SK-N-MC (cell line): ENCODE data around the gene NFATC3.

Source experiments
- EZH2 ChIP-seq: fragments of 200-600 bp; sonication (generic); IDR thresholded peaks from one replicate; pipeline ENCODE4 v1.6.1; 2017; ENCODE audit warnings: antibody characterized with exemption
- FOXP2 ChIP-seq: optimal IDR thresholded peaks from 2 replicates; pipeline ENCODE3; 2011; ENCODE audit warnings: mild to moderate bottlenecking, moderate library complexity; ENCODE audit not compliant: insufficient read depth; ENCODE audit errors: extremely low read length, control extremely low read depth
- POLR2AphosphoS5 ChIP-seq: IDR thresholded peaks from 2 replicates; pipeline ENCODE4 v1.6.1; 2012; ENCODE audit warnings: mild to moderate bottlenecking, low read depth, low read length, borderline replicate concordance

- TF ChIP-seq EZH2, result no peak
- TF ChIP-seq FOXP2, result no peak
- no peak for TF ChIP-seq POLR2AphosphoS5
Measured at GRCh38 chr16:68273896-68274295, 188.7 kb downstream of the NFATC3 start.
